Measurements from ENCODE around the gene KRTAP10-7.
"Not testable (repeated sequence)": the region's sequence is repeated elsewhere in the genome, so short reads cannot be mapped to it uniquely, and the experiment has no call there.

Gene KRTAP10-7

GRCh38 chr21:44612029-44612486 lies 11.7 kb downstream of the KRTAP10-7 start, which contains the start of gene KRTAP10-8:
TSS of gene KRTAP10-8 (plus strand) at chr21:44612079. CDS start at chr21:44612101, 22 bp downstream.
- no peak for DNase-seq (ENCODE audit: low read depth)

- no peak for DNase-seq (ENCODE audit: low read depth)
Measured at GRCh38 chr21:44612669-44613229, 12.4 kb downstream of the KRTAP10-7 start.

- no peak for DNase-seq (ENCODE audit: low read depth)
Measured at GRCh38 chr21:44613386-44614155, 13.2 kb downstream of the KRTAP10-7 start.

GRCh38 chr21:44614161-44614631 lies 13.8 kb downstream of the KRTAP10-7 start:
- DNase-seq (ENCODE audit: low read depth) = no peak

GRCh38 chr21:44614961-44615391 lies 14.6 kb downstream of the KRTAP10-7 start:
- no peak for DNase-seq (ENCODE audit: low read depth)

- no peak for DNase-seq (ENCODE audit: low read depth)
Measured at GRCh38 chr21:44615466-44615865, 15.1 kb downstream of the KRTAP10-7 start.

- DNase-seq (ENCODE audit: low read depth) = no peak
Measured at GRCh38 chr21:44615911-44616590, 15.7 kb downstream of the KRTAP10-7 start.

- DNase-seq (ENCODE audit: low read depth) = no peak
Measured at GRCh38 chr21:44616591-44616926, 16.2 kb downstream of the KRTAP10-7 start.

GRCh38 chr21:44617071-44617501 lies 16.7 kb downstream of the KRTAP10-7 start:
- DNase-seq (ENCODE audit: low read depth) = no peak

- DNase-seq (ENCODE audit: low read depth) = no peak
Measured at GRCh38 chr21:44618504-44618903, 18.1 kb downstream of the KRTAP10-7 start.

- no peak for DNase-seq (ENCODE audit: low read depth)
Measured at GRCh38 chr21:44618909-44619308, 18.5 kb downstream of the KRTAP10-7 start.

- DNase-seq (ENCODE audit: low read depth) = no peak
Measured at GRCh38 chr21:44619886-44620285, 19.5 kb downstream of the KRTAP10-7 start.

GRCh38 chr21:44623575-44623974 lies 23.2 kb downstream of the KRTAP10-7 start:
- DNase-seq (ENCODE audit: low read depth) = no peak

GRCh38 chr21:44625756-44626155 lies 25.4 kb downstream of the KRTAP10-7 start:
- DNase-seq (ENCODE audit: low read depth) = no peak

- no peak for DNase-seq (ENCODE audit: low read depth)
Measured at GRCh38 chr21:44626262-44626661, 25.9 kb downstream of the KRTAP10-7 start.

- DNase-seq (ENCODE audit: low read depth) = no peak
Measured at GRCh38 chr21:44626673-44627143, 26.3 kb downstream of the KRTAP10-7 start, which contains the start of gene KRTAP10-9. TSS of gene KRTAP10-9 (plus strand) at chr21:44627093. CDS start at chr21:44627172, 79 bp downstream.

GRCh38 chr21:44627181-44627822 lies 26.9 kb downstream of the KRTAP10-7 start:
- not testable (repeated sequence) for DNase-seq (ENCODE audit: low read depth)

GRCh38 chr21:44627831-44628233 lies 27.4 kb downstream of the KRTAP10-7 start:
- not testable (repeated sequence) for DNase-seq (ENCODE audit: low read depth)

GRCh38 chr21:44628707-44629391 lies 28.5 kb downstream of the KRTAP10-7 start:
- no peak for DNase-seq (ENCODE audit: low read depth)

- DNase-seq (ENCODE audit: low read depth) = no peak
Measured at GRCh38 chr21:44630440-44630839, 30.0 kb downstream of the KRTAP10-7 start.

GRCh38 chr21:44632067-44632466 lies 31.7 kb downstream of the KRTAP10-7 start:
- DNase-seq (ENCODE audit: low read depth) = no peak
